K562 (cell line): Measurements from ENCODE around the gene UNC13A. TPM values are rescaled to one million over a fixed set of nuclear protein-coding genes. Genes with fewer than 3 reads are reported as not detected.

Experiments
- ATAC-seq: fragments of 200-7000 bp; cut with Tn5 transposase; 3 replicates; pipeline ENCODE4 v1.9.1; 2020; ENCODE audit warnings: moderate library complexity
- BruUV-seq: library from RNA; stranded (reverse); fragments of 400-500 nt; replicated peaks from 2 replicates; lab custom pipeline; 2021; lab: Mats Ljungman, UMichigan
- CTCF ChIA-PET: fragments of 300-600 bp; formaldehyde crosslinking; extraction: SDS; loops from one replicate; lab custom pipeline; 2021; ENCODE audit warnings: low intra/inter-chr PET ratio; lab: Yijun Ruan, JAX
- POLR2A ChIA-PET: fragments of 300-600, 350-650 bp; sonication (Branson Sonifier 250); formaldehyde crosslinking; extraction: SDS; loops from one replicate; lab custom pipeline; 2021; ENCODE audit warnings: antibody characterized with exemption, inconsistent platforms; lab: Yijun Ruan, JAX
- DNase-seq, 4 experiments: peaks; one replicate each; pipeline versions ENCODE4 v3.0.0 to v3.0.0-alpha.2; 2011 to 2018; ENCODE audit warnings: low spot score in 3 of 4, mixed read lengths in 3 of 4; ENCODE audit errors: extremely low read depth in 1 of 4
- FAIRE-seq: peaks from 2 replicates; lab custom pipeline; 2011; peaks lifted over from hg19 to GRCh38; lab: Jason Lieb, UNC
- H2AFZ ChIP-seq: 2 replicates; pipeline ENCODE4 v1.6.0; 2011; ENCODE audit warnings: low read depth, low read length, control low read depth, inconsistent platforms
- H3K27ac ChIP-seq: fragments of 200-600 bp; 3 replicates; pipeline ENCODE4 v1.8.0; 2011; ENCODE audit warnings: low read depth, mild to moderate bottlenecking, control low read depth, inconsistent platforms, low read length, moderate library complexity, mixed read lengths; ENCODE audit errors: extremely low read depth
- H3K27me3 ChIP-seq, 2 experiments: fragments of 300-600 bp in 1 of 2; 2 replicates in 1 of 2; 3 replicates in 1 of 2; pipeline versions ENCODE4 v1.6.0 to v1.8.0; 2011; ENCODE audit warnings: inconsistent platforms in 2 of 2, low read length in 2 of 2, mild to moderate bottlenecking in 1 of 2, mixed read lengths in 1 of 2, moderate library complexity in 1 of 2; ENCODE audit not compliant: control insufficient read depth in 2 of 2, insufficient read depth in 2 of 2
- H3K36me3 ChIP-seq: fragments of 300-600 bp; 3 replicates; pipeline ENCODE4 v1.8.0; 2011; ENCODE audit warnings: mild to moderate bottlenecking, low read length, inconsistent platforms; ENCODE audit not compliant: control insufficient read depth, insufficient read depth
- H3K4me1 ChIP-seq, 2 experiments: fragments of 200-600 bp in 1 of 2; replicated peaks in 1 of 2; 2 replicates in 1 of 2; 3 replicates in 1 of 2; pipeline versions ENCODE4 v1.5.1 to v1.8.0; 2011; ENCODE audit warnings: inconsistent platforms in 2 of 2, low read length in 2 of 2, mild to moderate bottlenecking in 1 of 2, mixed read lengths in 1 of 2, moderate library complexity in 1 of 2; ENCODE audit not compliant: control insufficient read depth in 2 of 2, insufficient read depth in 2 of 2
- H3K4me2 ChIP-seq: 2 replicates; pipeline ENCODE4 v1.6.1; 2011; ENCODE audit warnings: low read length, control low read depth, inconsistent platforms, mixed read lengths; ENCODE audit not compliant: insufficient read depth
- H3K4me3 ChIP-seq: fragments of 200-600 bp; sonication (generic), shearing (Covaris generic); 2 replicates; pipeline ENCODE4 v1.5.1; 2016; ENCODE audit warnings: control low read depth, inconsistent platforms
- H3K79me2 ChIP-seq: fragments of 200-600 bp; 3 replicates; pipeline ENCODE4 v1.8.0; 2011; ENCODE audit warnings: low read length, inconsistent platforms; ENCODE audit not compliant: control insufficient read depth, insufficient read depth
- H3K9ac ChIP-seq, 2 experiments: 2 replicates each; pipeline versions ENCODE4 v1.6.0 to v1.6.1; 2011; ENCODE audit warnings: low read depth in 2 of 2, low read length in 2 of 2, control low read depth in 1 of 2, inconsistent platforms in 1 of 2, mild to moderate bottlenecking in 1 of 2, mixed read lengths in 1 of 2; ENCODE audit not compliant: insufficient read depth in 1 of 2
- H3K9me1 ChIP-seq: one replicate; pipeline ENCODE4 v1.6.0; 2011; ENCODE audit warnings: inconsistent platforms, mild to moderate bottlenecking, low read length, moderate library complexity; ENCODE audit not compliant: control insufficient read depth, insufficient read depth
- H3K9me3 ChIP-seq: replicated peaks from 2 replicates; pipeline ENCODE4 v1.5.1; 2011; ENCODE audit warnings: low read depth, low read length, inconsistent platforms; ENCODE audit not compliant: control insufficient read depth, insufficient read depth
- H4K20me1 ChIP-seq: replicated peaks from 2 replicates; pipeline ENCODE4 v1.6.1; 2011; ENCODE audit warnings: low read length, inconsistent platforms, mixed read lengths; ENCODE audit not compliant: control insufficient read depth, insufficient read depth
- GATAD2A ChIP-seq: fragments of 450-650 bp; IDR thresholded peaks from 2 replicates; pipeline ENCODE4 v1.6.1; 2017
- MTA3 ChIP-seq: fragments of 450-650 bp; formaldehyde crosslinking; IDR thresholded peaks from 2 replicates; pipeline ENCODE4 v1.6.1; 2017; ENCODE audit warnings: mild to moderate bottlenecking, borderline replicate concordance
- NRF1 ChIP-seq, 2 experiments: fragments of 450-650 bp; IDR thresholded peaks in 1 of 2; conservative IDR thresholded peaks in 1 of 2; 2 replicates each; pipeline ENCODE4 v1.6.1; 2014; ENCODE audit warnings: mild to moderate bottlenecking in 2 of 2
- RAD21 ChIP-seq, 2 experiments: fragments of 250-450 bp in 1 of 2; fragments of 450-650 bp in 1 of 2; sonication (Bioruptor Pico) in 1 of 2; formaldehyde crosslinking in 1 of 2; IDR thresholded peaks in 1 of 2; conservative IDR thresholded peaks in 1 of 2; 2 replicates each; pipeline versions ENCODE4 v1.4.0 to v1.8.0; 2020 to 2022; ENCODE audit warnings: mild to moderate bottlenecking in 2 of 2, moderate library complexity in 1 of 2
- ZNF778 ChIP-seq: fragments of 450-650 bp; formaldehyde crosslinking; IDR thresholded peaks from 2 replicates; pipeline ENCODE4 v1.4.0; 2020; ENCODE audit warnings: mild to moderate bottlenecking, moderate library complexity
- WGBS: fragments of 100-300 bp; shearing (Covaris generic); methylation state at CpG from one replicate; pipeline ENCODE4 v1.1.6; 2016; ENCODE audit warnings: low coverage, mixed read lengths; ENCODE audit not compliant: insufficient coverage; ENCODE audit errors: missing lambda C conversion rate; 5-methylcytosine and 5-hydroxymethylcytosine counted together
- in situ Hi-C: fragments of 300-500 bp; cut with MboI; formaldehyde crosslinking; loops from 4 replicates; pipeline ENCODE4 v1.15.0; 2018; ENCODE audit warnings: inconsistent platforms, mixed read lengths
- intact Hi-C: fragments of 100-400 bp; cut with micrococcal nuclease; formaldehyde crosslinking; loops from 2 replicates; pipeline ENCODE4 v1.14.2; 2022
- polyA plus RNA-seq, 8 experiments: library from polyadenylated mRNA; depleted of rRNA in 4 of 8; stranded (reverse) in 5 of 8; unstranded in 3 of 8; fragments of >200 nt; fragmentation: Nextera tagmentation in 2 of 8; fragmentation: Illumina TruSeq in 1 of 8; extraction: Ambion mirVana in 2 of 8; extraction: Trizol in 1 of 8; gene quantifications; 2 replicates each; pipeline versions ENCODE4 v1.2.1 to v1.2.3, GENCODE V29; 2011 to 2014; ENCODE audit warnings: inconsistent platforms in 1 of 8, missing spikeins in 1 of 8
- total RNA-seq, 7 experiments: library from RNA; depleted of rRNA in 6 of 7; stranded (reverse); fragments of >200 nt in 6 of 7; fragmentation: Illumina TruSeq in 2 of 7; extraction: Trizol in 2 of 7; gene quantifications; 2 replicates each; pipeline versions ENCODE4 v1.2.1 to v1.2.3, GENCODE V29; 2011 to 2021; ENCODE audit warnings: low replicate concordance in 1 of 7
- TF ChIP-seq, protein P1 (sequence below), 3 experiments: IDR thresholded peaks in 2 of 3; conservative IDR thresholded peaks in 1 of 3; 2 replicates each; pipeline ENCODE4 v1.5.1; 2011 to 2012; ENCODE audit warnings: low read length in 3 of 3, mild to moderate bottlenecking in 3 of 3, control low read depth in 2 of 3, improper control_type of control experiment in 1 of 3, inconsistent platforms in 1 of 3, low read depth in 1 of 3, mixed read lengths in 1 of 3, moderate library complexity in 1 of 3; ENCODE audit not compliant: insufficient read depth in 2 of 3
- TF ChIP-seq, protein P2 (sequence below): fragments of 250-450 bp; sonication (Bioruptor Pico); IDR thresholded peaks from 2 replicates; pipeline ENCODE4 v1.5.0; 2020; ENCODE audit warnings: mild to moderate bottlenecking, borderline replicate concordance
- TF ChIP-seq, protein P3 (sequence below): fragments of 250-450 bp; sonication (Bioruptor Pico); IDR thresholded peaks from 2 replicates; pipeline ENCODE4 v1.4.0; 2020; ENCODE audit warnings: mild to moderate bottlenecking, moderate library complexity

UNC13A gene
- total and polyA plus RNA-seq, 9 of the 15 experiments (the other 6 are each of a cell fraction or from before 2014, with no cell fraction given) = 0.03 to 1.0 (median 0.25) TPM

DNA sequence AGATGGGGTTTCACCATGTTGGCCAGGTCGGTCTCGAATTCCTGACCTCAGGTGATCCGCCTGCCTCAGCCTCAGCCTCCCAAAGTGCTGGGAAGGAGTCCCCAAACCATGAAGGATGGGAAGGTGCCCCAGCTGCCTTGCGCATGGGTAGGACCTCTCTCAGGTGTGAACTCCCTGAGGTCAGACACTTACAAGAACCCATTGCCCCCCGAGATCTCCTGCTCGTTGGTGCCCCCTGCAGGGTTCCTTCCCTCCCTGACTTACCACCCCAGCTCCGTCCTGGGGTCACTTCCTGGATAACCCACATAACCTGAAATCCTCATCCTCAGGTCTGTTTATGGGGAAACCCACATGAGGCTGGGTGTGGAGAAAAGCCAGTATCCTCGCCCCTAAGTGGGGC lies 41.7 kb downstream of the UNC13A start:
- Histone ChIP-seq H3K27ac (no peak overlapping the region), H3K9me3 (no peaks in the 10 kb centered on the region), H3K36me3 (no peaks in the 10 kb centered on the region), H3K27me3 (peaks cover 10 to 39% of the 10 kb centered on the region in 2 experiments; a peak in 4 of 5 replicates), H3K4me1 (peaks cover 0 to 25% of the 10 kb centered on the region in 2 experiments; a peak in 3 of 5 replicates), H3K4me3 (no peak overlapping the region), H2AFZ (no peak overlapping the region), H3K9ac (no peak overlapping the region), H3K9me1 (no peaks in the 10 kb centered on the region), H4K20me1 (peaks cover 5% of the 10 kb centered on the region), H3K79me2 (no peaks in the 10 kb centered on the region), H3K4me2 (no peak overlapping the region; the same call in 1 of the 2 replicates)
- ChIA-PET CTCF (no interaction called here), POLR2A (no interaction called here)
- in situ Hi-C loops (no loop called here), intact Hi-C loops (no loop called here)
- BruUV-seq = no TSS peak
- no peak for FAIRE-seq
- ATAC-seq = peak; percentile 54
- 5% methylated on average over 6 of the region's 8 CpGs for WGBS
- peak; percentile 47 to 54 (median 50) for DNase-seq
- TF ChIP-seq, protein P1, sequence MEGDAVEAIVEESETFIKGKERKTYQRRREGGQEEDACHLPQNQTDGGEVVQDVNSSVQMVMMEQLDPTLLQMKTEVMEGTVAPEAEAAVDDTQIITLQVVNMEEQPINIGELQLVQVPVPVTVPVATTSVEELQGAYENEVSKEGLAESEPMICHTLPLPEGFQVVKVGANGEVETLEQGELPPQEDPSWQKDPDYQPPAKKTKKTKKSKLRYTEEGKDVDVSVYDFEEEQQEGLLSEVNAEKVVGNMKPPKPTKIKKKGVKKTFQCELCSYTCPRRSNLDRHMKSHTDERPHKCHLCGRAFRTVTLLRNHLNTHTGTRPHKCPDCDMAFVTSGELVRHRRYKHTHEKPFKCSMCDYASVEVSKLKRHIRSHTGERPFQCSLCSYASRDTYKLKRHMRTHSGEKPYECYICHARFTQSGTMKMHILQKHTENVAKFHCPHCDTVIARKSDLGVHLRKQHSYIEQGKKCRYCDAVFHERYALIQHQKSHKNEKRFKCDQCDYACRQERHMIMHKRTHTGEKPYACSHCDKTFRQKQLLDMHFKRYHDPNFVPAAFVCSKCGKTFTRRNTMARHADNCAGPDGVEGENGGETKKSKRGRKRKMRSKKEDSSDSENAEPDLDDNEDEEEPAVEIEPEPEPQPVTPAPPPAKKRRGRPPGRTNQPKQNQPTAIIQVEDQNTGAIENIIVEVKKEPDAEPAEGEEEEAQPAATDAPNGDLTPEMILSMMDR (IDR thresholded peaks at IDR 0.05 in 2 of 3, conservative IDR thresholded peaks at IDR 0.05 in 1 of 3; ENCODE audit: insufficient read depth in 2 of 3, low read depth in 1 of 3, low read length in 3 of 3) = peak; percentile 37 to 65 (median 57); a peak in 4 of 6 replicates
- TF ChIP-seq RAD21 (CRISPR knock-in tag; conservative IDR thresholded peaks at IDR 0.05 in 1 of 2, IDR thresholded peaks at IDR 0.05 in 1 of 2) (peak in 1 of 2 experiments; percentile 18; a peak in 1 of 4 replicates), GATAD2A (no peak), NRF1 (conservative IDR thresholded peaks at IDR 0.05 in 1 of 2, IDR thresholded peaks at IDR 0.05 in 1 of 2) (peak; percentile 66 to 70), ZNF778 (CRISPR knock-in tag) (no peak), MTA3 (no peak)
- TF ChIP-seq, protein P2, sequence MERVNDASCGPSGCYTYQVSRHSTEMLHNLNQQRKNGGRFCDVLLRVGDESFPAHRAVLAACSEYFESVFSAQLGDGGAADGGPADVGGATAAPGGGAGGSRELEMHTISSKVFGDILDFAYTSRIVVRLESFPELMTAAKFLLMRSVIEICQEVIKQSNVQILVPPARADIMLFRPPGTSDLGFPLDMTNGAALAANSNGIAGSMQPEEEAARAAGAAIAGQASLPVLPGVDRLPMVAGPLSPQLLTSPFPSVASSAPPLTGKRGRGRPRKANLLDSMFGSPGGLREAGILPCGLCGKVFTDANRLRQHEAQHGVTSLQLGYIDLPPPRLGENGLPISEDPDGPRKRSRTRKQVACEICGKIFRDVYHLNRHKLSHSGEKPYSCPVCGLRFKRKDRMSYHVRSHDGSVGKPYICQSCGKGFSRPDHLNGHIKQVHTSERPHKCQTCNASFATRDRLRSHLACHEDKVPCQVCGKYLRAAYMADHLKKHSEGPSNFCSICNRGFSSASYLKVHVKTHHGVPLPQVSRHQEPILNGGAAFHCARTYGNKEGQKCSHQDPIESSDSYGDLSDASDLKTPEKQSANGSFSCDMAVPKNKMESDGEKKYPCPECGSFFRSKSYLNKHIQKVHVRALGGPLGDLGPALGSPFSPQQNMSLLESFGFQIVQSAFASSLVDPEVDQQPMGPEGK (CRISPR knock-in tag) = no peak
- TF ChIP-seq, protein P3, sequence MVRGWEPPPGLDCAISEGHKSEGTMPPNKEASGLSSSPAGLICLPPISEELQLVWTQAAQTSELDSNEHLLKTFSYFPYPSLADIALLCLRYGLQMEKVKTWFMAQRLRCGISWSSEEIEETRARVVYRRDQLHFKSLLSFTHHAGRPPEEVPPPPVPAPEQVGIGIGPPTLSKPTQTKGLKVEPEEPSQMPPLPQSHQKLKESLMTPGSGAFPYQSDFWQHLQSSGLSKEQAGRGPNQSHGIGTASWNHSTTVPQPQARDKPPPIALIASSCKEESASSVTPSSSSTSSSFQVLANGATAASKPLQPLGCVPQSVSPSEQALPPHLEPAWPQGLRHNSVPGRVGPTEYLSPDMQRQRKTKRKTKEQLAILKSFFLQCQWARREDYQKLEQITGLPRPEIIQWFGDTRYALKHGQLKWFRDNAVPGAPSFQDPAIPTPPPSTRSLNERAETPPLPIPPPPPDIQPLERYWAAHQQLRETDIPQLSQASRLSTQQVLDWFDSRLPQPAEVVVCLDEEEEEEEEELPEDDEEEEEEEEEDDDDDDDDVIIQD (CRISPR knock-in tag) = no peak
